Activated CD8-positive, alpha-beta memory T cell treated with anti-CD3 and anti-CD28 coated beads, Interleukin-2, amount 50 U/mL, for 1 hour (primary cell): ENCODE measurements around the gene IL5.
"Not testable (repeated sequence)": the region's sequence is repeated elsewhere in the genome, so short reads cannot be mapped to it uniquely, and the experiment has no call there.

Source experiments
- DNase-seq: peaks from one replicate; pipeline ENCODE4 v3.0.0-alpha.2; 2020; ENCODE audit errors: extremely low read depth

Gene IL5

DNA sequence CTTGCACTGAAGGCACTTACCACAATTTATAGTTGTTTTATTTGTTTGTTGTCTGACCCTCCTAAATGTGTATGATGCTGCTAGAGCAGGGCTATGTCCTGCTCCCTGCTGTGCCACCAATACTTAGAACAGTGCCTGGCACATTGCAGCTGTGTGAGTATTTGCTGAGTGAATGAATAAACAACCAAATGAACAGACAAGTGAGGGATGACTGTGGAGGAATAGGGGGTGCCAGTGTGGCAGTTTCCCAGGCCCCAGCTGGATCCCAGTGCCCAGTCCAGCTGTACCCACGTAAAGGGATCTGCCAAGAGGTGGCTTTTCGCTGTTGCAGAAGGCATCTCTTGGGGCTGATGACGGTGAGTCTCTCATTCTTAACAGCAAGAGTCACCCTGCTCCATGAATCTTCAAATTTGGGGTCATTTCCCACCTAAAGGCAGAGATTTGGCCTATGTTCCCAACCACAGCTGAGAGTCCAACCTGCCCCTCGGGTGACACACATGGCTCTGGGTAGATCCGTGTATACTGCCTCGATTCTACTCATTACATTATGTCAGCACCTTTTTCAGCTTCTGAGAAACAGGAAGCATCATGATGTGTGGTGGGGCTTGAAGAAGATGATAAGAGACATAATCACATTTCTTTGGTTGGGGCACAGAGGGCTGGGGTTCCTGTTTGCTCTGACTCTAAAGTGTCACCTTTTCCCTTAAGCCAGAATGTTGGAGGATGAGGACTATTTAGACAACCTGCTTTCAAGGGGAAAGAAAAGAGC lies 14.3 kb downstream of the IL5 start:
- no peak for DNase-seq

GRCh38 chr5:132528021-132528420 lies 15.3 kb downstream of the IL5 start:
- no peak for DNase-seq

DNA sequence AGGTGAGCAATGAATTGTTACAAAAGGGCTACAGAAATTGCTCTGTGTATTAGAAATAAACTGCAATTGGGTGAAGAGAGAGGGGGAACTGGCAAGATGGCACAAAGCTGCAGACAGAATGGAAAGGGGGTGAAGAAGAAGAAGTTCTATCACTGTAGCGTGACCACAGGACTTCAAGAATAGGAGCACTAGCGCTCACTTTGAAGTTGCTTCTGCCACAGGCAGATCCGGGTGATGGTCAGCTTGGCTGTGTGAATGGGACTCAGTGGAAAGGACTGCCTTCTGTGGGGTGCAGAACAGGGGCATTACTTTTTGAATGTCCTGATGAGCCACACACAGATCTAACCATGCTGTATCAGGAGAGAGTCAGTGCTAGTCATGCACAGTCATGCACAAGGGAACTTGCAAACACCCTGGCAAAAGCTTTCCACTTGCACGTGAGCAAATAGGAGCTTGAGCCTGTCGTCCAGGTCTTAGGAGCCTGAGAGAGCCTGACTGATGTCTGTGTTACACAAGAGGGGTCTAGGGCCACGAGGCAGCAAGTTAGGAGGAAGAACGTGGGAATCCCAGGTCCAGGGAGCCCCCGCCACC lies 16.3 kb downstream of the IL5 start:
- DNase-seq, result no peak

DNA sequence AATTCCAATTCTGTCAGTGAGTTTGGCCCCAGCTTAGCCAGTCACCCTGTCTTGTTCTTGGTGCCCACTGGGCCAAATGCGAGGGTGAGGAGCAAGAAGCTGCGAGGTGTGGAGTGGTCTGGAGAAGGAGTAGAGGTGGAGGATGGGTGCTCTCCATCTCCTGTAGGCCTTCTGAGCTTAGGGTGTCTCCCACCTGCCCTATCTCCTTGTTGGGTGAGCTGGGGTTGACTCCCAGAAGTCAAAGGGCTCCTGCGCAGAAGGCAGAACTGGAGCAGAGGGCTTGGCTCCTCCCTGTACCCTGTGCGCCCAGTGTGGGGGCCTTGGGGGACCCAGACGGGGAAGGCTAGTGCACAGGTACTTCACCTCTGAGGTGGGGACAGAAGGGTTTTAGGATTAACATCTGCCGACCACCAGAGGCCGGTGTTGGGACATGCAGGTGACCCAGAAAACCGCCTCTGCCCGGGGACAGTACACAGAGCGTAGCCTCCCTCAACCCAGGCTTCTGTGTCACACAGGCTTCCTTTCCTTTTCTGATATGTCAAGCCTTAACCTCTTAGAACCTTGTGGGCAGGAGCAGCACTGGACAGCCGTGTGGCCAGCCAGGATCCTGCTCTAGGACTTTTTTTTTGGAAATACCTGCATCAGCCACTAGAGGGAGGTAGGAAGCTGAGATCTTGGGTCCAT lies 16.9 kb downstream of the IL5 start:
- DNase-seq, result no peak

DNA sequence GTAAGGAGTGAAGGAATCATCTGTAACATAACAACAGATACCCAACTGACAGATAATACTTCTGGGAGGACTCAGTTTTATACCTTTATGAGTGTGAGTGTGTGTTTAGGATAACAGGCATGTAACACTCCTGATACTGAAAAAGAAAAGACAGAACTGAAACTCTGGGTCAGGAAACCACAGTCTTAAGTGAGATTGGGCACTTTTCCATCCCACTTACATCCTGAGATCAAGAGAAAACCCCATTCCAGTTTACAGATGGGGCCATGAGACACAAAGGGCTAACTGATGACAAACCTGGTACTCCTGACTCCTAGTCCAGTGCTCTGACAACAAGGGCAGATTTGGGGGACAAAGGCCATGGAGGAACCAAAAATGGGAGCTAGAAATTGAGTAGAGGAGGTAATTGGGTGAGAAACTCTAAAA lies 18.0 kb downstream of the IL5 start:
- no peak for DNase-seq

GRCh38 chr5:132524877-132525276 lies 18.4 kb downstream of the IL5 start:
- not testable (repeated sequence) for DNase-seq

DNA sequence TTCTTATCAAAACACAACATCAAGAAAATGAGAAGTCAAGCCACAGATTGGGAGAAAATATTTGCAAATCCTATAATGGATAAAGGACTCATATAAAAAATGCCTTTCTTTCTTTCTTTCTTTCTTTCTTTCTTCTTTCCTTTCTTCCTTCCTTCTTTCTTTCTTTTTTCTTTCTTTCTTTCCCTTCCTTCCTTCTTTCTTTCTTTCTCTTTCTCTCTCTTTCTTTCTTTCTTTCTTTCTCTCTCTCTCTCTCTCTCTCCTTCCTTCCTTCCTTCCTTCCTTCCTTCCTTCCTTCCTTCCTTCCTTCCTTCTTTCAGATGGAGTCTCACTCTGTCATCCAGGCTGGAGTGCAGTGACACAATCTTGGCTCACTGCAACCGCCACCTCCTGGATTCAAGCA lies 21.3 kb downstream of the IL5 start:
- not testable (repeated sequence) for DNase-seq

DNA sequence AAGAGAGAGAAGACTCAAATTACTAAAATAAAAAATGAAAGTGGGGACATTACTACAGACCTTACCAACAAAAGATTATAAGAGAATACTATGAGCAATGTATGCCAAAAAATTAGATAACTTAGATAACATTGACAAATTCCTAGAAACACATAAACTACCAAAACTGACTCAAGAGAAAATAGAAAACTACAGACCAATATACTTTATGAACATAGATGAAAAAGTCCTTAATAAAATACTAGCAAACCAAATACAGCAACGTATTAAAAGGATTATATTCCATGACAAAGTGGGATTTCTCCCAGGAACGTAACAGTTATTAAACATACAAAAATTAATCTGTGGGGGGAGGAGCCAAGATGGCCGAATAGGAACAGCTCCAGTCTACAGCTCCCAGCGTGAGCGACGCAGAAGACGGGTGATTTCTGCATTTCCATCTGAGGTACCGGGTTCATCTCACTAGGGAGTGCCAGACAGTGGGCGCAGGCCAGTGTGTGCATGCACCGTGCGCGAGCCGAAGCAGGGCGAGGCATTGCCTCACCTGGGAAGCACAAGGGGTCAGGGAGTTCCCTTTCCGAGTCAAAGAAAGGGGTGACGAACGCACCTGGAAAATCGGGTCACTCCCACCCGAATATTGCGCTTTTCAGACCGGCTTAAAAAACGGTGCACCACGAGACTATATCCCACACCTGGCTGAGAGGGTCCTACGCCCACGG lies 29.5 kb downstream of the IL5 start:
- not testable (repeated sequence) for DNase-seq

DNA sequence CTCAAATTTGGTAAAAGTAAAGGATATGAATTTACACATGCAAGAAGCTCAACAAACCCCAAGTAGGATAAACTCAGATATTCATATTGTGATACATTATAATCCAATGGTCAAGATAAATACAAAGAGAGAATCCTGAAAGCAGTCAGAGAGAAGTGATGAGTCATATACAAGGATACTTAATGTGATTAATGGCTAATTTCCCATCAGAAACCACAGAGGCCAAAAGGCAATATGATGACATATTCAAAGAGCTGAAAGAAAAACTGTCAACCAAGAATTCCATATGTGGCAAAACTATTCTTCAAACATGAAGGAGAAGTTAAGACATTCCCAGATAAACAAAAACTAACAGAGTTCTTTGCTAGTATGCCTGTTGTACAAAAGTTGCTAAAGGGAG lies 33.2 kb downstream of the IL5 start:
- no peak for DNase-seq

DNA sequence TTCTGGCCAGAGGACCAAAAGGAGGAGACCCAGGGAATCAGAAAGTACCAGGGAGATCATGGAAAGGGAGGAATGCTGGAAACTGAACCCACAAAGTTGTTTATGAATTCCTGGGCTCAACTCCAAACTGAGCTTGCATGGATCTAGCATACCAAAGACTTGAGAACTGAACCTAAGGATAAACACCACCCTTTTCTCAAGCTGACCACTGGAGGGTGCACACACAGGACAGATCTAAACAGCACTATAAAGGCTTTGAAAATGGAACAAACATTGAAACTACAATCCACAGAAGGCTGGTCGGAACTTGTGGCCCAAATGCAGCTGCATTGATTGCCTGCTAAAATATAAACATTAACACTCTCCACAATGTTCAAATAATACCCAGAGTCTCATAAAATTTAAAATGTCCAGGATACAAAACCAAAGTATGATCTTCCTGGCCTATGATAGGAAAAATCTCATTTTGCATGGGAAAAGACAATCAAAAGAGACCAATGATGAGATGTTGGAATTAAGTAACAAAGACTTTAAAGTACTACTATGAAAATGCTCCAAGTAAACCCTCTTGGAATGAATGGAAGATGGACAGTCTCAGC lies 37.1 kb downstream of the IL5 start:
- no peak for DNase-seq

DNA sequence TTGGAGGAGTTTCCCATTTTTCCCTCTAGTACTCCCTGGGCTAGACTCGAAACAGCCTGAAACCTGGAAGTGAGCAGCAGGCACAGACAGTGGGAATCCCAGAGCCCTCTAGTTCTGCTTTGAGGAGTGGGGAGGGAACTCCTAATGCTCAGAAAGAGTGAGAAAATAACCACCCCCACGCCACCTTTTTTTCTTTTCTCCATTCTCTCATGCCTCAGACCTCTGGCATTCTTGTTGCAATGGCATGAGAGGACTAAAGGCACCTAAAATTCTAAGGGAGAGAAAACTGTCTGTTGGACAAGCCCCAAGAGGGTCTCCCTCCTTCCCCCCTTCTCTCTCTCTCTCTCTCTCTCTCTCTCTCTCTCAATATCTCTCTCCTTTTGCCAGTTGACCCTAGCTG lies 37.7 kb downstream of the IL5 start:
- DNase-seq, result no peak

DNA sequence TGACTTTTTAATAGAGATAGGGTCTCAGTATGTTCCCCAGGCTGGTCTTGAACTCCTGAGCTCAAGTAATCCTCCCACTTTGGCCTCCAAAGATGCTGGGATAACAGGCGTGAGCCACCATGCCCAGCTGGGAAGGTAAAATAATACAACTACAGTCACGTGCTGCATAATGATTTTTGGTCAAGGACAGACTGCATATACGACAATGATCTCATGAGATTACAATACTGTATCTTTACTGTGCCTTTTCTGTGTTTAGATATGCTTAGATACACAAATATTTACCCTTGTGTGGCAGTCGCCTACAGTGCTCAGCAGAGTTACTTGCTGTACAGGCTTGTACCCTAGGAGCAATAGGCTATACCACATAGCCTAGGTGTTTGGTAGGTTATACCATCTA lies 38.6 kb downstream of the IL5 start:
- DNase-seq, result no peak

- no peak for DNase-seq
Observed at GRCh38 chr5:132503244-132503643, 40.1 kb downstream of the IL5 start.

- DNase-seq, result no peak
Observed at GRCh38 chr5:132501961-132502931, 41.1 kb downstream of the IL5 start.

DNA sequence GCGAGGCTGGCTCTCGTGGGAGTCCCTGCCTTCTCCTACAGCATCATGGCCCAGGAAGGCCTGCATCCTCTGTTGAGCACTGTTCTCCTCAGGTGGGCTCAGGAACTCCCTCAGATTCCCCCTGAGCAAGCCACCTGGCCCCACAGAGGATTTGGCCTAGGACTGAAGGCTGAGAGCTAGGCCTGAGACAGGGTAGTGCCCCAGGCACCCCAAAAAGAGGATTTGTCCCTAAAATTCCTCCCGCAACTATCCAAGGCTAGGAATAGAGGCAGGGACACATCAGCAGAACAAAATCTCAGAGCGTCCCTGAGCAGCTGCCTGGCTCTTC lies 41.7 kb downstream of the IL5 start:
- no peak for DNase-seq

GRCh38 chr5:132500931-132501628 lies 42.2 kb downstream of the IL5 start:
- peak; percentile 66 for DNase-seq

- DNase-seq, result no peak
Observed at GRCh38 chr5:132500244-132500930, 42.9 kb downstream of the IL5 start.

DNA sequence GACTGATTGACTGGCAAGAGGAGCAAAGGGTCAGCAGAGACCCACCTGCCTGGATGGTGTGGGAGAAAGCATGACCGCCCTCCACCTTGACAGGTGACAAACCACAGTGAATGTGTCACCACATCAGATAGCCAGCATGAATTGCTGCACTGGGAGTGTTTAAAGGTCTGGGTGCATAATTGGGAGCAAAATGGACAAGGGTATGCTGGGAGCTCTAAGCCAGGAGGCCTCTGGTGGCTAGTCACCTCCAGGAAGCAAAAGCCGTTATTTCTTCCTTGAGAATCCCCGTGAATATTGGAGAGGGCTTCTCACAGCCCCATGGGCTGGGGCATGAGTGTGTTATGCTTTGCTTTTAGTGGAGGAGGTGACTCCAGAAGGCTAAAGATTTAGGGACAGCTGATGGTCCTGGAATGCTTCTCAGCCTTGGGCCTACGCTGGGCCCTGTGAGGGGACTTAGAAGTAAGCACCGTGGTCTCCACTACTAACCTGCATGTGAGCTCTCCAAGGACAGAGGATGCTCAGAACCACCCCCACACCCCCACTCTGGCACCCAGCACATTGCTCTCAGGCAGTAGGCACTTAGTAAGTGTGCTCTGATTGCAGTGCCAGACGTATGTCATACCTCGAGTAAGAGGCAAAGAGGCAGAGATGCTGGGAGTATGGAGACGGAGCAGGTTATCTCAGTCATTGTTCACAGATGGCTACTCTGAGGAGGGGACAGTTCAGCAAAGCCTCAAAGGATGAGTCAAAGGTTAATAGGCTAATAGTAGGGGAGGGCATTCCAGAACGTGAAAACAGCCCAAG lies 43.7 kb downstream of the IL5 start:
- no peak for DNase-seq
